H1 (cell line): Measurements from ENCODE around the gene CHD3. TPM values are rescaled to one million over a fixed set of nuclear protein-coding genes. Genes with fewer than 3 reads are reported as not detected.

Experiments
- CTCF ChIA-PET: fragments of 300-600 bp; sonication (Branson Sonifier 250); formaldehyde crosslinking; loops from one replicate; lab custom pipeline; 2021; ENCODE audit not compliant: partially characterized antibody; lab: Charles Lee
- POLR2A ChIA-PET: fragments of 300-600 bp; sonication (Branson Sonifier 250); formaldehyde crosslinking; loops from one replicate; lab custom pipeline; 2021; ENCODE audit warnings: inconsistent platforms; ENCODE audit not compliant: partially characterized antibody; lab: Charles Lee
- DNase-seq, 2 experiments: peaks; one replicate each; pipeline versions ENCODE4 v3.0.0 to v3.0.0-alpha.2; 2010 to 2022; ENCODE audit warnings: low spot score in 2 of 2, low read depth in 1 of 2, mixed read lengths in 1 of 2
- FAIRE-seq: peaks from 2 replicates; lab custom pipeline; 2011; peaks lifted over from hg19 to GRCh38; lab: Jason Lieb, UNC
- H2AFZ ChIP-seq: 2 replicates; pipeline ENCODE4 v1.8.1; 2012; ENCODE audit warnings: low read length, inconsistent platforms
- H2AK5ac ChIP-seq: 2 replicates; pipeline ENCODE4 v1.6.1; 2013; ENCODE audit warnings: low read depth, low read length
- H2BK120ac ChIP-seq: replicated peaks from 2 replicates; pipeline ENCODE3; 2013; ENCODE audit warnings: low read depth, low read length, inconsistent platforms
- H2BK12ac ChIP-seq: 2 replicates; pipeline ENCODE4 v1.6.1; 2013; ENCODE audit warnings: low read depth, low read length
- H2BK15ac ChIP-seq: 2 replicates; pipeline ENCODE4 v1.6.1; 2013; ENCODE audit warnings: low read length
- H2BK20ac ChIP-seq: 2 replicates; pipeline ENCODE4 v1.6.1; 2013; ENCODE audit warnings: low read length
- H2BK5ac ChIP-seq: 2 replicates; pipeline ENCODE4 v1.6.1; 2013; ENCODE audit warnings: low read depth, low read length
- H3K14ac ChIP-seq: 2 replicates; pipeline ENCODE4 v1.6.1; 2013; ENCODE audit warnings: inconsistent platforms; ENCODE audit not compliant: insufficient read length
- H3K18ac ChIP-seq: 2 replicates; pipeline ENCODE4 v1.6.1; 2013; ENCODE audit warnings: low read length; ENCODE audit errors: extremely low read depth
- H3K23ac ChIP-seq: 2 replicates; pipeline ENCODE4 v1.6.1; 2013; ENCODE audit warnings: inconsistent platforms; ENCODE audit not compliant: insufficient read length
- H3K23me2 ChIP-seq: 2 replicates; pipeline ENCODE4 v1.6.1; 2013; ENCODE audit warnings: low read depth, low read length
- H3K27ac ChIP-seq: 2 replicates; pipeline ENCODE4 v1.6.1; 2011; ENCODE audit warnings: low read depth, low read length, inconsistent platforms
- H3K27me3 ChIP-seq, 4 experiments: replicated peaks in 1 of 4; 1 replicate in 1 of 4; 2 replicates in 3 of 4; pipeline versions ENCODE4 v1.6.1 to v1.8.1; 2011 to 2013; ENCODE audit warnings: low read length in 3 of 4, mild to moderate bottlenecking in 3 of 4, inconsistent platforms in 2 of 4, mixed read lengths in 2 of 4, moderate library complexity in 1 of 4; ENCODE audit not compliant: control insufficient read depth in 3 of 4, insufficient read depth in 3 of 4; ENCODE audit errors: extremely low read depth in 1 of 4
- H3K36me3 ChIP-seq, 4 experiments: 2 replicates each; pipeline versions ENCODE4 v1.6.1 to v1.8.1; 2011 to 2013; ENCODE audit warnings: mild to moderate bottlenecking in 4 of 4, low read length in 3 of 4, moderate library complexity in 2 of 4, control low read depth in 1 of 4, inconsistent platforms in 1 of 4; ENCODE audit not compliant: insufficient read depth in 4 of 4, control insufficient read depth in 2 of 4
- H3K4ac ChIP-seq: replicated peaks from 2 replicates; pipeline ENCODE3; 2013; ENCODE audit warnings: low read length, low read depth, mixed read lengths, inconsistent platforms; ENCODE audit not compliant: insufficient read length
- H3K4me1 ChIP-seq, 4 experiments: replicated peaks in 1 of 4; 1 replicate in 1 of 4; 2 replicates in 3 of 4; pipeline versions ENCODE4 v1.6.1 to v1.8.1; 2011 to 2013; ENCODE audit warnings: low read length in 3 of 4, inconsistent platforms in 2 of 4, mixed read lengths in 1 of 4; ENCODE audit not compliant: insufficient read depth in 4 of 4, control insufficient read depth in 3 of 4
- H3K4me2 ChIP-seq, 2 experiments: 2 replicates each; pipeline versions ENCODE4 v1.6.1 to v1.8.1; 2011 to 2013; ENCODE audit warnings: low read depth in 2 of 2, low read length in 2 of 2, control low read depth in 1 of 2, inconsistent platforms in 1 of 2, mild to moderate bottlenecking in 1 of 2; ENCODE audit not compliant: insufficient read depth in 1 of 2
- H3K4me3 ChIP-seq, 4 experiments: fragments of 200-600, 300-600 bp in 1 of 4; sonication (generic), shearing (Covaris generic), sonication (Bioruptor Twin) in 1 of 4; 2 replicates each; pipeline versions ENCODE4 v1.5.1 to v1.8.1; 2011 to 2016; ENCODE audit warnings: low read length in 4 of 4, low read depth in 3 of 4, control low read depth in 2 of 4, inconsistent platforms in 2 of 4, mild to moderate bottlenecking in 2 of 4, mixed read lengths in 1 of 4, moderate library complexity in 1 of 4; ENCODE audit not compliant: insufficient read depth in 2 of 4; ENCODE audit errors: extremely low read depth in 1 of 4
- H3K56ac ChIP-seq: replicated peaks from 2 replicates; pipeline ENCODE3; 2013; ENCODE audit warnings: low read depth, mild to moderate bottlenecking, mixed read lengths, low read length, inconsistent platforms; ENCODE audit not compliant: insufficient read length
- H3K79me1 ChIP-seq: 2 replicates; pipeline ENCODE4 v1.6.1; 2013; ENCODE audit warnings: low read depth, low read length, control low read depth
- H3K79me2 ChIP-seq, 2 experiments: 2 replicates each; pipeline versions ENCODE4 v1.6.1 to v1.8.1; 2012 to 2013; ENCODE audit warnings: low read length in 2 of 2, mild to moderate bottlenecking in 2 of 2, inconsistent platforms in 1 of 2; ENCODE audit not compliant: insufficient read depth in 2 of 2, control insufficient read depth in 1 of 2
- H3K9ac ChIP-seq, 4 experiments: replicated peaks in 1 of 4; 1 replicate in 1 of 4; 2 replicates in 3 of 4; pipeline versions ENCODE4 v1.6.1 to v1.8.1; 2011 to 2013; ENCODE audit warnings: low read depth in 3 of 4, low read length in 3 of 4, control low read depth in 2 of 4, mild to moderate bottlenecking in 2 of 4, moderate library complexity in 2 of 4, inconsistent platforms in 1 of 4; ENCODE audit errors: extremely low read depth in 1 of 4
- H3K9me3 ChIP-seq, 2 experiments: 2 replicates each; pipeline versions ENCODE4 v1.6.1 to v1.8.1; 2012 to 2013; ENCODE audit warnings: mild to moderate bottlenecking in 2 of 2, moderate library complexity in 2 of 2, control low read depth in 1 of 2, inconsistent platforms in 1 of 2, low read depth in 1 of 2, low read length in 1 of 2, mixed read lengths in 1 of 2; ENCODE audit not compliant: insufficient read depth in 2 of 2
- H4K20me1 ChIP-seq, 2 experiments: replicated peaks in 1 of 2; 2 replicates each; pipeline versions ENCODE3 to v1.8.1; 2011 to 2013; ENCODE audit warnings: inconsistent platforms in 2 of 2, low read length in 2 of 2, mild to moderate bottlenecking in 1 of 2; ENCODE audit not compliant: insufficient read depth in 2 of 2, control insufficient read depth in 1 of 2
- H4K5ac ChIP-seq: 2 replicates; pipeline ENCODE4 v1.6.1; 2013; ENCODE audit warnings: low read length, low read depth, mixed read lengths, inconsistent platforms; ENCODE audit not compliant: insufficient read length
- H4K8ac ChIP-seq: 2 replicates; pipeline ENCODE4 v1.8.0; 2013; ENCODE audit warnings: mild to moderate bottlenecking, moderate library complexity, low read length, inconsistent platforms; ENCODE audit not compliant: insufficient read depth; ENCODE audit errors: extremely low read depth
- H4K91ac ChIP-seq: replicated peaks from 2 replicates; pipeline ENCODE3; 2013; ENCODE audit warnings: low read length, mixed read lengths, inconsistent platforms; ENCODE audit not compliant: insufficient read length
- BACH1 ChIP-seq: IDR thresholded peaks from 2 replicates; pipeline ENCODE4 v1.6.1; 2012; ENCODE audit warnings: low read length, improper control_type of control experiment
- EP300 ChIP-seq, 2 experiments: IDR thresholded peaks; 1 replicate in 1 of 2; 2 replicates in 1 of 2; pipeline ENCODE4 v1.6.1; 2011 to 2012; ENCODE audit warnings: low read depth in 2 of 2, low read length in 2 of 2, mild to moderate bottlenecking in 2 of 2, borderline replicate concordance in 1 of 2, inconsistent platforms in 1 of 2, moderate library complexity in 1 of 2
- JUND ChIP-seq: IDR thresholded peaks from 2 replicates; pipeline ENCODE4 v1.6.1; 2011; ENCODE audit warnings: mild to moderate bottlenecking, improper control_type of control experiment, low read length
- KDM1A ChIP-seq: fragments of 200-600, 300-600 bp; sonication (generic); IDR thresholded peaks from 2 replicates; pipeline ENCODE4 v1.7.1; 2016; ENCODE audit warnings: mild to moderate bottlenecking, low read length, borderline replicate concordance
- NANOG ChIP-seq: IDR thresholded peaks from 2 replicates; pipeline ENCODE4 v1.6.1; 2011; ENCODE audit warnings: low read length, low read depth, mild to moderate bottlenecking, inconsistent platforms; ENCODE audit not compliant: insufficient read depth, poor library complexity, severe bottlenecking
- POLR2AphosphoS5 ChIP-seq: IDR thresholded peaks from 2 replicates; pipeline ENCODE4 v1.6.1; 2011; ENCODE audit warnings: low read depth, low read length
- SP1 ChIP-seq: IDR thresholded peaks from 2 replicates; pipeline ENCODE4 v1.6.1; 2011; ENCODE audit warnings: low read depth, low read length
- TCF12 ChIP-seq: IDR thresholded peaks from 2 replicates; pipeline ENCODE4 v1.6.1; 2011; ENCODE audit warnings: low read depth, mild to moderate bottlenecking, low read length
- WGBS, 2 experiments: shearing (Covaris generic) in 1 of 2; methylation state at CpG; one replicate each; pipeline versions ENCODE4 v1.1.6 to v1.1.7; 2013 to 2015; ENCODE audit warnings: low lambda C conversion rate in 2 of 2, mixed read lengths in 2 of 2, inconsistent platforms in 1 of 2, low coverage in 1 of 2, missing lambda C conversion rate in 1 of 2; ENCODE audit not compliant: insufficient replicate concordance in 2 of 2, insufficient coverage in 1 of 2, insufficient read length in 1 of 2; ENCODE audit errors: extremely low coverage in 1 of 2, missing lambda C conversion rate in 1 of 2; 5-methylcytosine and 5-hydroxymethylcytosine counted together
- polyA plus RNA-seq, 7 experiments: library from polyadenylated mRNA; depleted of rRNA in 3 of 7; stranded (reverse) in 5 of 7; unstranded in 2 of 7; fragments of >200 nt in 5 of 7; fragments of 200-250 nt in 2 of 7; gene quantifications; 1 replicate in 5 of 7; 2 replicates in 1 of 7; 4 replicates in 1 of 7; pipeline versions ENCODE4 v1.2.1 to v1.2.3, GENCODE V29; 2011 to 2013; ENCODE audit warnings: missing spikeins in 2 of 7, mixed read lengths in 2 of 7
- total RNA-seq: library from RNA; stranded (reverse); fragmentation: NEBNext Ultra II Directional; extraction: Animal tissue kit (Norgen Biotek cat#: 25700); gene quantifications from 2 replicates; pipeline ENCODE4 v1.2.1, GENCODE V29; 2021
- TF ChIP-seq, protein P1 (sequence below), 3 experiments: IDR thresholded peaks; 1 replicate in 2 of 3; 2 replicates in 1 of 3; pipeline versions ENCODE4 v1.5.1 to v1.6.1; 2011; ENCODE audit warnings: low read length in 3 of 3, mild to moderate bottlenecking in 3 of 3, inconsistent platforms in 2 of 3, low read depth in 1 of 3, moderate library complexity in 1 of 3; ENCODE audit not compliant: insufficient read depth in 1 of 3; ENCODE audit errors: control extremely low read depth in 1 of 3
- TF ChIP-seq, protein P2 (sequence below): IDR thresholded peaks from 2 replicates; pipeline ENCODE4 v1.6.1; 2012; ENCODE audit warnings: inconsistent platforms

The CHD3 gene
- total and polyA plus RNA-seq, 2 of the 8 experiments (the other 6 are each of a cell fraction or from before 2014, with no cell fraction given), result 12.3 to 12.9 TPM

DNA sequence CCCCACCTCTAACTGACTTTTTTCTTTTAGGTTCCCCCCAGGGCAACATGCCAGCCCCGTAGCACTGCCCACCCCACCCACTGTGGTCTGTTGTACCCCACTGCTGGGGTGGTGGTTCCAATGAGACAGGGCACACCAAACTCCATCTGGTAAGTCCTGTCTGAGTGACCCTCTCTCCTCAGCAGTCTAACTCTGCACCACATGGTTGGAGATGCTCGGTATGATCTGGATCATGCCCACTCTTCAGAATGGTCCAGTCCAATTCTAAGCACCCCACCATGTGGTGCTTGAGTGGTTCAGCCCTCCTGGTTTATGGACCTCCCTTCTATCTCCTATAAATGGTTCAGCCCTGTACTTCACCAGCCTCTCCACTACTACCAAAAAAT, 48.7 kb upstream of the CHD3 start:
- 91% methylated on average over 2 of the region's 2 CpGs; no CpG with 5 or more reads in 1 of the 2 experiments for WGBS, 2 experiments
- 0 out of 3 replicates have a peak, but pooled peaks of 1 of the 2 experiments have one; percentile 46 for TF ChIP-seq EP300 (IDR thresholded peaks at IDR 0.05; ENCODE audit: borderline replicate concordance in 1 of 2, low read depth in 2 of 2, low read length in 2 of 2)
- TF ChIP-seq TCF12, result no peak
- peak; percentile 37; the same call in 1 of the 2 replicates for TF ChIP-seq JUND
- TF ChIP-seq BACH1, result no peak
- no peak for TF ChIP-seq NANOG
- TF ChIP-seq POLR2AphosphoS5, result no peak
- TF ChIP-seq, protein P1, sequence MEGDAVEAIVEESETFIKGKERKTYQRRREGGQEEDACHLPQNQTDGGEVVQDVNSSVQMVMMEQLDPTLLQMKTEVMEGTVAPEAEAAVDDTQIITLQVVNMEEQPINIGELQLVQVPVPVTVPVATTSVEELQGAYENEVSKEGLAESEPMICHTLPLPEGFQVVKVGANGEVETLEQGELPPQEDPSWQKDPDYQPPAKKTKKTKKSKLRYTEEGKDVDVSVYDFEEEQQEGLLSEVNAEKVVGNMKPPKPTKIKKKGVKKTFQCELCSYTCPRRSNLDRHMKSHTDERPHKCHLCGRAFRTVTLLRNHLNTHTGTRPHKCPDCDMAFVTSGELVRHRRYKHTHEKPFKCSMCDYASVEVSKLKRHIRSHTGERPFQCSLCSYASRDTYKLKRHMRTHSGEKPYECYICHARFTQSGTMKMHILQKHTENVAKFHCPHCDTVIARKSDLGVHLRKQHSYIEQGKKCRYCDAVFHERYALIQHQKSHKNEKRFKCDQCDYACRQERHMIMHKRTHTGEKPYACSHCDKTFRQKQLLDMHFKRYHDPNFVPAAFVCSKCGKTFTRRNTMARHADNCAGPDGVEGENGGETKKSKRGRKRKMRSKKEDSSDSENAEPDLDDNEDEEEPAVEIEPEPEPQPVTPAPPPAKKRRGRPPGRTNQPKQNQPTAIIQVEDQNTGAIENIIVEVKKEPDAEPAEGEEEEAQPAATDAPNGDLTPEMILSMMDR (IDR thresholded peaks at IDR 0.05; ENCODE audit: control extremely low read depth in 1 of 3, insufficient read depth in 1 of 3, low read depth in 1 of 3, low read length in 3 of 3), result no peak
- no peak for TF ChIP-seq KDM1A
- TF ChIP-seq SP1, result no peak
- TF ChIP-seq, protein P2, sequence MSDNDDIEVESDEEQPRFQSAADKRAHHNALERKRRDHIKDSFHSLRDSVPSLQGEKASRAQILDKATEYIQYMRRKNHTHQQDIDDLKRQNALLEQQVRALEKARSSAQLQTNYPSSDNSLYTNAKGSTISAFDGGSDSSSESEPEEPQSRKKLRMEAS, result no peak
- Histone ChIP-seq H3K79me1 (no peaks in the 10 kb centered on the region), H2BK120ac (no peak overlapping the region), H3K36me3 (no peaks in the 10 kb centered on the region), H3K9ac (no peak overlapping the region), H3K4me3 (no peak overlapping the region), H3K4me1 (peaks cover 10 to 32% (median 20%) of the 10 kb centered on the region in 4 experiments), H2BK15ac (no peak overlapping the region), H2BK12ac (no peak overlapping the region; the same call in 1 of the 2 replicates), H3K9me3 (no peaks in the 10 kb centered on the region), H3K79me2 (no peaks in the 10 kb centered on the region), H3K56ac (no peak overlapping the region), H2BK5ac (no peak overlapping the region), H2AK5ac (no peak overlapping the region), H4K91ac (no peak overlapping the region), H3K27me3 (peaks cover 18 to 48% (median 41%) of the 10 kb centered on the region in 4 experiments), H3K4ac (no peak overlapping the region), H4K5ac (no peak overlapping the region), H3K23ac (no peak overlapping the region), H2BK20ac (no peak overlapping the region), H4K8ac (no peak overlapping the region), H4K20me1 (peaks cover 4 to 34% of the 10 kb centered on the region in 2 experiments), H3K4me2 (no peak overlapping the region; a peak in 1 of 4 replicates), H2AFZ (no peak overlapping the region), H3K14ac (no peak overlapping the region), H3K18ac (no peak overlapping the region), H3K23me2 (peaks cover 48% of the 10 kb centered on the region), H3K27ac (no peak overlapping the region)
- POLR2A ChIA-PET, result interaction anchor here (0.8 to 5.2 kb wide), 2 partner anchors 10 to 16 kb away, joined by 3 to 34 read pairs; partner anchors contain the start of genes NAA38 and TMEM88
- CTCF ChIA-PET, result interaction anchor here (0.6 to 5.0 kb wide), 4 partner anchors 11 to 139 kb away, joined by 3 to 25 read pairs (median 8); no protein-coding TSS in a partner anchor
- no peak for DNase-seq
- FAIRE-seq, result no peak
